HepG2 (cell line): ENCODE data around the gene STBD1. TPM values are rescaled to one million over a fixed set of nuclear protein-coding genes. Genes with fewer than 3 reads are reported as not detected.

ENCODE experiments used
- ATF2 ChIP-seq: sonication (generic); formaldehyde crosslinking; IDR thresholded peaks from 2 replicates; pipeline ENCODE4 v1.4.0; 2020; ENCODE audit warnings: missing genetic modification reagents
- CEBPB ChIP-seq: IDR thresholded peaks from 2 replicates; pipeline ENCODE4 v1.6.1; 2011; ENCODE audit warnings: low read depth, low read length, improper control_type of control experiment, borderline replicate concordance
- CREB1 ChIP-seq, 2 experiments: fragments of 450-650 bp in 1 of 2; IDR thresholded peaks; 2 replicates each; pipeline ENCODE4 v1.6.1; 2016 to 2017; ENCODE audit warnings: control low read depth in 1 of 2, mild to moderate bottlenecking in 1 of 2, missing compliant biosample characterization in 1 of 2, missing genetic modification characterization in 1 of 2
- GABPA ChIP-seq, 2 experiments: IDR thresholded peaks; 2 replicates each; pipeline ENCODE4 v1.6.1; 2011 to 2016; ENCODE audit warnings: low read depth in 2 of 2, low read length in 1 of 2, missing biosample characterization in 1 of 2, missing genetic modification characterization in 1 of 2
- HNF4G ChIP-seq, 2 experiments: sonication (generic) in 1 of 2; formaldehyde crosslinking in 1 of 2; IDR thresholded peaks; 2 replicates each; pipeline versions ENCODE4 v1.4.0 to v1.6.1; 2011 to 2020; ENCODE audit warnings: borderline replicate concordance in 2 of 2, low read depth in 2 of 2, mild to moderate bottlenecking in 2 of 2, low read length in 1 of 2, missing genetic modification reagents in 1 of 2, moderate library complexity in 1 of 2
- MAFG ChIP-seq: sonication (generic); formaldehyde crosslinking; IDR thresholded peaks from 2 replicates; pipeline ENCODE4 v1.5.1; 2020; ENCODE audit warnings: mild to moderate bottlenecking, missing genetic modification reagents
- POLR2A ChIP-seq, 2 experiments: IDR thresholded peaks; 2 replicates each; pipeline ENCODE4 v1.6.1; 2011; ENCODE audit warnings: low read depth in 2 of 2, low read length in 2 of 2, mild to moderate bottlenecking in 1 of 2, moderate library complexity in 1 of 2; ENCODE audit not compliant: insufficient read depth in 1 of 2
- SOX5 ChIP-seq: IDR thresholded peaks from 2 replicates; pipeline ENCODE4 v1.6.1; 2016; ENCODE audit warnings: borderline replicate concordance
- USF2 ChIP-seq, 2 experiments: sonication (generic) in 1 of 2; formaldehyde crosslinking in 1 of 2; IDR thresholded peaks; 2 replicates each; pipeline versions ENCODE4 v1.5.1 to v1.6.1; 2011 to 2020; ENCODE audit warnings: borderline replicate concordance in 1 of 2, low read depth in 1 of 2, low read length in 1 of 2, mild to moderate bottlenecking in 1 of 2, missing genetic modification reagents in 1 of 2, moderate library complexity in 1 of 2
- ZBTB2 ChIP-seq: sonication (generic); formaldehyde crosslinking; IDR thresholded peaks from 2 replicates; pipeline ENCODE4 v1.8.0; 2022; ENCODE audit warnings: low read depth, missing genetic modification reagents
- ZC3H4 ChIP-seq: sonication (generic); formaldehyde crosslinking; IDR thresholded peaks from 2 replicates; pipeline ENCODE4 v1.4.0; 2020; ENCODE audit warnings: missing genetic modification reagents, borderline replicate concordance
- ZNF12 ChIP-seq: sonication (generic); formaldehyde crosslinking; IDR thresholded peaks from 2 replicates; pipeline ENCODE4 v1.5.0; 2020; ENCODE audit warnings: missing genetic modification reagents
- ZNF713 ChIP-seq: sonication (generic); formaldehyde crosslinking; IDR thresholded peaks from 2 replicates; pipeline ENCODE4 v1.4.0; 2020; ENCODE audit warnings: mild to moderate bottlenecking, missing genetic modification reagents
- polyA plus RNA-seq, 8 experiments: library from polyadenylated mRNA; depleted of rRNA in 3 of 8; stranded (reverse) in 7 of 8; unstranded in 1 of 8; fragments of >200 nt; fragmentation: Illumina TruSeq in 4 of 8; extraction: Trizol in 4 of 8; gene quantifications; 2 replicates each; pipeline versions ENCODE4 v1.2.1 to v1.2.3, GENCODE V29; 2011 to 2016; ENCODE audit warnings: low read depth in 4 of 8, missing spikeins in 1 of 8, mixed read lengths in 1 of 8; ENCODE audit not compliant: insufficient read depth in 1 of 8
- total RNA-seq, 5 experiments: library from RNA; depleted of rRNA; stranded (reverse); fragments of >200 nt; fragmentation: Illumina TruSeq; extraction: Trizol; gene quantifications; 2 replicates each; pipeline ENCODE4 v1.2.3, GENCODE V29; 2016; ENCODE audit warnings: low read depth in 1 of 5

The STBD1 gene
- total and polyA plus RNA-seq, 2 of the 13 experiments (the other 11 are each of a cell fraction or from before 2014, with no cell fraction given), result 2.8 to 4.3 TPM

GRCh38 chr4:76311896-76312331, 5.4 kb downstream of the STBD1 start (continued):
- no peak for TF ChIP-seq ZC3H4
- no peak for TF ChIP-seq ZNF713
- no peak for TF ChIP-seq CREB1 (IDR thresholded peaks at IDR 0.05)
- TF ChIP-seq CREB1 (CRISPR knock-in tag; IDR thresholded peaks at IDR 0.05), result no peak
- no peak for TF ChIP-seq ZBTB2 (CRISPR knock-in tag)
- TF ChIP-seq SOX5, result no peak
- no peak for TF ChIP-seq MAFG (CRISPR knock-in tag)
- 0 out of 4 replicates have a peak, but pooled peaks of 1 of the 2 experiments have one; percentile 31 for TF ChIP-seq POLR2A (IDR thresholded peaks at IDR 0.05; ENCODE audit: insufficient read depth in 1 of 2, low read depth in 2 of 2, low read length in 2 of 2)
- TF ChIP-seq ATF2 (CRISPR knock-in tag), result no peak
- peak; percentile 57; the same call in 1 of the 2 replicates for TF ChIP-seq ZNF12
- peak; percentile 28; the same call in 1 of the 2 replicates for TF ChIP-seq CEBPB
- TF ChIP-seq HNF4G (IDR thresholded peaks at IDR 0.05; ENCODE audit: borderline replicate concordance, low read depth, low read length), result no peak
- no peak for TF ChIP-seq HNF4G (CRISPR knock-in tag; IDR thresholded peaks at IDR 0.05; ENCODE audit: borderline replicate concordance, low read depth)
- TF ChIP-seq USF2 (IDR thresholded peaks at IDR 0.05; ENCODE audit: low read depth, low read length), result no peak
- no peak for TF ChIP-seq USF2 (CRISPR knock-in tag; IDR thresholded peaks at IDR 0.05; ENCODE audit: borderline replicate concordance)
- no peak for TF ChIP-seq GABPA (IDR thresholded peaks at IDR 0.05; ENCODE audit: low read depth, low read length)
- no peak for TF ChIP-seq GABPA (CRISPR knock-in tag; IDR thresholded peaks at IDR 0.05; ENCODE audit: low read depth)
